Dedifferentiated amniotic fluid mesenchymal stem cell (primary cell): ENCODE results near the gene APOBEC3F.

Experiments used
- DNase-seq: peaks from one replicate; pipeline ENCODE4 v3.0.0-alpha.2; 2016; ENCODE audit errors: extremely low spot score

Gene APOBEC3F

GRCh38 chr22:39092111-39092862 is 51.6 kb downstream of the APOBEC3F start:
- no peak for DNase-seq

GRCh38 chr22:39094717-39095389 is 54.2 kb downstream of the APOBEC3F start:
- DNase-seq: no peak

DNA sequence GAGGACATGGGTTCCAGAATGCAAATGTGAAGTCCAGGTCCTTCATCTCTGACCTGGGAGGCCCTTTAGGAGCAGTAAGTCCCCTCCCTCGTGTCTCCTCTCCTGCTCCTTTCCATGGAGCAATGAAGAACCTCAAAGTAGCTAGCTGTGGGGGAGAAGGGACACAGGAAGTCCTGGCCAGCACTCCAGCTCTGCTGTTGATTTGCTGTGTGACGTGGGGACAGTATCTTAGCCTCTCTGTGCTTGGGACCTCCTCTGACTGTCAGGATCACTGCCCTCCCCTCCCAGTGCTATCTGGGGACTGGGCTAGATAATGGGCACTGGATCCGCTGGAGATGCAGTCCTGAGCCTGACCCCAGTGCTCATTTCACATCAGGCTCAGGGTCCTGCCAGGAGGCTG is 55.3 kb downstream of the APOBEC3F start:
- no peak for DNase-seq

DNA sequence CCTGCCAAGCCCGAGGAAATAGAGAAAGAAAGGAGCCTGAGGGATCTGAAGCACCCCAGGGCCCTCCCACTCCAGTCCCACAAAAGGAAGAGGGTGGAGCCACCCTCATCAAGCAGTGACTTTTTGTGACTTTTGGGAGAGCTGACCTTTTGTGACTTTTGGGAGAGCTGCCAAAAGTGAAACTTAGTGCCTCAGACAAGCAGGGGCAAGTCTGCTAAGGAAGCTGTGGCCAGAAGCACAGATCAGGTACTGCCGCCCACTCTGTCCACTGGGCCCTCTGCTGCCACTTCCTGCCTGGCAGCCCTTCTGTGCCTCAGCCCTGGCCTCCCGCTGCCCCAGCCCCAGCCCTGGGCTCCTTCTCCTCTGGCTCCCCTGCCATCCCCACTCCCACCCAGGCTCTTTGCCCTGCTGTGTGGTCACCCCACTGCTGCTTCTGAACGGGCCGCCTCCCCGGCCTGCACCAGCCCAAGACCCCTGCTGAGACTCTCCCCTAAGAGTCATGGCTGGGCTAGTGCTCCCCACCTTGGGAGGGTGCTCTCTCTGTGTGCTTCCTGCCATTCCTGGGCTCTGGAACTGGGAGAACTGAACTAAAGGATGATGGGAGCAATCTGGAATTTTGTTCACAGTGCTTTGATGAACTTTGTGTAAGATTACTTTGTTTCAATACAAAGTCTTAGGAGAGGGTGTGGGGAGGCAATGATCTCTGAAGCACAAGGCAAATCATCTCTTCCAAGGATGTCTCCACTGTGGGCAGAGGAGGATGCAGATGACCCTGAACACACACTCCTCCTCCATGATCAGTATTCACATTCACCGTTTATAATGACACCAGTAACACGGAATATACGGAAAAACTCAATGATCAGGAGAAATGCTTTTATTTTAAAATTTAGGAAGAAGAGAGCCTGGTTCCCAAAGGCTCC is 56.7 kb downstream of the APOBEC3F start, which contains the start of gene APOBEC3H:
TSS of gene APOBEC3H (plus strand) at position 147 of the 923 bp plus-strand sequence. CDS start 3,035 bp downstream, outside the sequence.
- DNase-seq: no peak

DNA sequence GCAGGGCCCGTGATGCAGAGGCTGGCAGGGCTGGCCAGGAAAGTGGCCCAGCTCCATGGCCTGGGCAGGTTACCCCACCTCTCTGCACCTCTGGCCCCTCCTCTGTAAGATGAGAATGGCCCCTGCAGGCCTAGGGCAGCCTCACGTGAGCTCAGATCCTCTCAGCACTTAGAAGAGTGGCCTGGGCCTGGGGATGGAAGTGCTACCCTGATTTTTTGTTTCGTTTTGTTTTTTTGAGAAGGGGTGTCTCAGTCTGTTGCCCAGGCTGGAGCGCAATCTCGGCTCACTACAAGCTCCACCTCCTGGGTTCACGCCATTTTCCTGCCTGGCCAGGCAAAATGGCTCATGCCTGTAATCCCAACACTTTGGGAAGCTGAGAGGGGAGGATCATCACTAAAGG is 57.4 kb downstream of the APOBEC3F start:
- no peak for DNase-seq

DNA sequence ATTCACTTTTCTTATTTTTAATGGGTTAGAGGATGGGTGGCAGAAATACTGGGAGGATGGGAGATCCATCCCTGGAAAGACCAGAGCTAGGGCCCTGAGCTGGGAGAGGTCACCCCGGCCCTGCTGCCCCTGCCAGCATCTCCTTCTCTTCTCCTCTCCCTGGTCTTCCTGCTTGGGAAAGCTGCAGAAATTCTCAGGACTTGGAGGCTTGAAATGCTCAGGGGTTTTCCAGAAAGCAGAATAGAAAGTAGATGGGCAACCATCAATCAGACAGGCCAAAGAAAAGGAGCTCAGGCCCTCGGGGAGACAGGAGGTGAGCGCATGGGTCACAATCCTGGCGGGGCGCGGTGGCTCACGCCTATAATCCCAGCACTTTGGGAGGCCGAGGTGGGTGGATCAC is 57.9 kb downstream of the APOBEC3F start:
- no peak for DNase-seq

DNA sequence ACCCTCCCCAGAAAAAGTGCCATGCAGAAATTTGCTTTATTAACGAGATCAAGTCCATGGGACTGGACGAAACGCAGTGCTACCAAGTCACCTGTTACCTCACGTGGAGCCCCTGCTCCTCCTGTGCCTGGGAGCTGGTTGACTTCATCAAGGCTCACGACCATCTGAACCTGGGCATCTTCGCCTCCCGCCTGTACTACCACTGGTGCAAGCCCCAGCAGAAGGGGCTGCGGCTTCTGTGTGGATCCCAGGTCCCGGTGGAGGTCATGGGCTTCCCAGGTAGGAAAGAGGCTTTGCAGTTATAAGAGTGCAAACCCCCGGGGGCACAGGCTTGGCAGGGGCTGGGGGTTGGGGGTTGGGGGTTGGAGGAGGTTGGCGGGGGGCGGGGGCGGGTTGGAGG is 60.6 kb downstream of the APOBEC3F start:
- DNase-seq: no peak

GRCh38 chr22:39103431-39103830 is 62.8 kb downstream of the APOBEC3F start:
- no peak for DNase-seq
